GM21723 (cell line): ENCODE results near the gene GGT1.
"Not testable (repeated sequence)": the region's sequence is repeated elsewhere in the genome, so short reads cannot be mapped to it uniquely, and the experiment has no call there.

Experiments
- ATAC-seq: cut with Tn5 transposase; IDR thresholded peaks from one replicate; pipeline ENCODE4 v1.9.1; 2021; ENCODE audit warnings: mild to moderate bottlenecking, moderate library complexity; ENCODE audit not compliant: unreplicated experiment

GGT1 gene

DNA sequence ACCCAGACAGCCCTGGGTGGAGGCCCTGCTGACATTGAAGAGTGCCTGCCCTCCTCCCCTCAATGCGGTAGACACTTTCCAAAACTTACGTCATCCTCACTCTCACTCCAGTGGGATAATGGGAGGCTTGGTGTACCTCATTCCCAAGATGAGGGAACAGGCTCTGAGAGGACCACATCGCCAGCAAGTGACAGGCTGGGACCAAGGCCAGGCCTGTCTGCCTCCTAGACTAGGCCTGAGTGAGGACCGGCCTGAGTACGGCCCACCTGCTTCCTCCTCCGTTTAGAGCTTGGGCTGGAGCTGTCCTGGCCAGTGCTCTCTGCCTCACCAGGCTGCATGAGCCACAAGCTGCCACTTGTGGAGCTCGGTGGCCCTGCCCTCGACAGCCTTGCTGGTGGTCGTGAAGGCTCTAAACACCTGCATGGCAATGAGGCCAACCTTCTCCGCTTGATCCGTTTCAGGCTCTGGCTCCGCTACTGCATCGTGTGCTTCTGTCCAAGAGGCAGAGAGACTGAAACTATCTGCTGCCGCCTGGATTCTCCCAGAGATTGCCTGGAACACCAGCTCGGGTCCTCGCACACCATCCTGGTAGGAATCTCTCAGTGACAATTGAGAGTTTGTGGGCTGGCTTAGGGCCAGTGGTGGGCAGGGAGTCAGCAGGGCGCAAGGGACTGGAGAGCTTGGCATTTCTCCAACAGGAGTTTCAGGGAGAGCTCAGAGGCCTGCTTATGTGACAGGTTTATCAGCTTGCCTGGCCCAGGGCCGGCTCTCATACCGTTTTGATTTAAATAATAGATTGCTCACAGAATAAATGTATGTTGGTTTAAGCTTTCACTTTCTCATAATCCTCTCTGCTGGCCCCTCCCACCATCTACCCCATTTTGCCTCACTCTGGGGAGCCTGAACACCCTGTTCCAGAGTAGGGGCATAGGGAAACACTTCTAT, 19.5 kb upstream of the GGT1 start:
- ATAC-seq: no peak

DNA sequence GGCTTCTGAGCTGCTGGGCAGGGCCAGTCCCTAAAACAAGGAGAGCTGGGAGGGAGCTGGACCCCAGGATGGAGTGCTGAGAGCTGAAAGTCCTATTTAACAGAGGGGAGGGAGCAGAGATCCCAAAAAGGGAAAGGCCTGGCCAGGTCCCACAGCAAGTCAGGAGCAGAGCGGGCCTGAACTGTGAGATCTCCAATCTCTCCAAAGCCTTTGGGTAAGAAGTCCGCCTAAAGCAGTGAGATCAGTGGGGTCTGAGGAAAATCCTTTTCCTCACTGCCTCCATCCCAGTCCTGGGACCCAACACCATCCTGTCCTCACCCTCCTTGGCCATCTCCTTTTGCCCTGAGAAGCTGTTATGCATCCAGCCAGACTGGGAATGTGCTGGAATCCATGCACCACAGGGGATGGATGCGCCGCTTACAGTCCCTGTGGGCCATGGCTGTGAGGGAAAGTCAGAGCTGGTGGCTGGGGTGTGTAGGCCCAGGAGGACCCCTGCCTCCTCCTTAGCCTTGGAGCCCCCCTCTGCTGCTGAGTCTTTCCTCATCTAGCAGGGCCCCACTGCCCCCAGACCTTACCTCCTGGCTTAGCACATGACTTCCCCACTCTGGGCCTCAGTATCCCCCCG, 18.7 kb upstream of the GGT1 start:
- ATAC-seq: no peak

DNA sequence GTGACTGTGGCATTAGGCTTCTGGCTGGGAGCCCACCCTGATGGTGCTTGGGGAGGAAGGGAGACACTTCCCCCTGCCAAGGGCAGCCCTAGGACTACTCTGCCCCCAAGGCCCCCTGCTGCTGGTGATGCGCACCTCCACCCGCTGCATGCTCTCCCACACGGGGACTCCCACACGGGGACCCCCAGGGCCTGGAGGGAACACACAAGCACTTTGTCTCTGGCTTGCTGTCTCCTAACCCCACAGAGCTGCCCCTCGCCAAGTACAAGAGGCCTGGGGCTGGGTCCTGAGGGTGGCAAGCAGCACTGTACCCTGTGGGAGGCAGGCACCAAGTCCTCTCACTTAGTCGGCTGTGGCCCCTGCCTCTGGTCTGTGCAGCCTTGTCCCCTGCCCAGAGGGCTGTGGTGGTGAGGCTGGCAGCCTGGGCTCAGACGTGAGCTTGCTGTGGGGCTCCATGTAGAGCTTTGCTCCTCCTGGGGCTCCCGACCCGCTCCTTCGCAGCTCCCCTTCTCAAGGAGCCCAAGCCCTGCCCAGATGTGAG, 18.1 kb upstream of the GGT1 start:
- no peak for ATAC-seq

DNA sequence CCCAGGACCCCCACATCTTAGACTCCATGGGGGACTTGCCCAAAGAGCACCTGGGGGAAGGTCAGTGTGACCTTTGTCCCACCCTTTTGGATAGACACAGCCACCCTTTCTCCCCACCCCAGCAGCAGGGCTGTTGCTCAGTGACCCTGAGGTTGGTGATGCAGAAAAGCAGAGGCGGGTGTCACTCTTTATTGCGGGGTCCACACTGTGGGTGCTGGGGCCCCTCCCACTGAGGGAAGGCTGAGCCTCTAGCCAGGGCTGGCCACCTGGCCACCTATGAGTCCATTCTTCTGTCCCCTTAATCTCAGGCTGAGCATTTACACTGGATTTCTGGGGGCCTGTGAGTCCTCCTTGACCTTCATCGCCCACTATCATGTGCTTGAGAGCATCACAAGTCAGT, 17.5 kb upstream of the GGT1 start:
- ATAC-seq: no peak

DNA sequence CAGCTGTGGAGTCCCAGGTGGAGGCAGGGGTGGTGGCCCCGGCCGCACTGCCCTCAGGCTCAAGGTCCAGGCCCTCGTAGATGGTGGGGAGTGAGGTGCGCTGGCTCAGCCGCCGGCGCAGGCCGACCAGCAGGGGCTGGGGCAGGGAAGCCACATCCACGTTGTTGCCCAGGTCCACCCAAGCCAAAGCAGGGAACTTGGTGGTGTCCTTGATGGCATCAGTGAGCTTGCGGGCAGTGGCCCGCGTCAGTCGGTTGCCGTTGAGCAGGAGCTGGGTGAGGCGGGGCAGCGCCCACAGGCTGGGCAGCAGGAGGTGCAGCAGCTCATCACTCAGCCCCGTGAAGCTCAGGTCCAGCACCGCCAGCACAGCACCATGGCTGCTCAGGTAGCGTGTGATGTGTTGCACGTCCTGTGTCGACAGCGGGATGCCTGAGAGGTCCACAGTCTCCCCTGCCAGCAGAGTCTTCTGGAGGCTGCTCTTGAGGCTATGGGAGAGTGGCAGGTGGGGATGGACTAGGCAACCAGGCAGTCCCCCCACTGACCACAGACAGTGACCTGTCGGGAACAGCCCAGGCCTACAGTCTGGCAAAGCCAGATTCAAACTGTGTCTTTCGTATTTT, 17.0 kb upstream of the GGT1 start:
- no peak for ATAC-seq

DNA sequence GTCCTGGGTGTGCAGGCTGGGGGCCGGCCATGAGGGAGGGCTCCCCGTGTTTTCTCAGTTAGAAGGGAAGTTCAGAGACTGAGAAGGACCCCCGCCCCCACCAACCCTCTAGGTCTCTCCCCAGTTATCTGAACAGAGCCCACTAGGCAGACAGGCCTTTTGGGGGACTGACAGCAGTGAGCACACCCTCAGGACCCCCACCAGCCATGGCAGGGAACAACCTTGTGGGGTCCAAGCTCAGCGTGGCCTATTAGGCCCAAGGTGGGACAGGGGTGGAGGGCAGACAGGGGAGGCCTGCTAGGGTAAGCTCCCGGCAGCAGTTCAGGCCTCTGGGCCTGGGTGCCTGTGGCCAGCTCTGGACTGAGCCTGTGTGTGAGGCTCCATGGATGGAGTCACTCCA, 15.7 kb upstream of the GGT1 start:
- no peak for ATAC-seq

DNA sequence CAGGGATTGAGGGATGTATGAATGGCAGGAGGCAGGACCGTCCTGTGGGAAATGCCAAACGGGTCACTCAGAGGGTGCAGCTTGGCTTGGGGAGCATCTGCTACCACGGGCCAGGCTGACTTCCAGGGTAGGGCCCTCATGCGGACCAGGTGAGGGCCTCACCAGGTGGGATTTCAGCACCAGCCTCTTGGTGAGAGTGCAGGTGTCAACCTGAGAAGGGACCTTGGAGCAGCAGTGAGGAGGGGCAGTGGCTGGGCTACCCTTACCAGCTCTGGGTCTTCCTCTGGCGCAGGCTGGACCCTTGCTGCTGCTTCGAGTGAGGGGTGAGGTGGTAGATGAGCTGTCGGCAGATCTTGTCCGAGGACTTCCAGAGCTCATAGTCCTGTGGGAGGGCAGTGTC, 15.0 kb upstream of the GGT1 start:
- ATAC-seq: no peak

DNA sequence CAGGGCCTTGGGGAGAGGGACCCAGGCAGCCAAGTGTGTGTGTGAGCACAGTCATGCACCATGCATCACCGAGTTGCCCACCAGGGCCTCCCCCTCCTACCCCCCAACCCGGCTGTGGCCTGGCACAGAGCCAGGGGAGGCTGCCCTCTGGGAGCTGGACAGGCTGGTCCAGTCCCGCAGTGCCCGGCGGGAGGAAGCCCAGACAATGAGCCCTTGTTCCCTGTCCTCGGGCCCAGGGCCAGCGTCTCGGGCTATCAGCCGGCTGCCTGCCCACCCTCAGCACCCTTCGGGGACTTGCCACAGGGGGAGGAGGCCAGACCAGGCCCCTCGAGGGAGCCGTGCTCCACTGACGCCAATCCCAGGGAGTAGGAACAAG, 14.6 kb upstream of the GGT1 start:
- no peak for ATAC-seq

DNA sequence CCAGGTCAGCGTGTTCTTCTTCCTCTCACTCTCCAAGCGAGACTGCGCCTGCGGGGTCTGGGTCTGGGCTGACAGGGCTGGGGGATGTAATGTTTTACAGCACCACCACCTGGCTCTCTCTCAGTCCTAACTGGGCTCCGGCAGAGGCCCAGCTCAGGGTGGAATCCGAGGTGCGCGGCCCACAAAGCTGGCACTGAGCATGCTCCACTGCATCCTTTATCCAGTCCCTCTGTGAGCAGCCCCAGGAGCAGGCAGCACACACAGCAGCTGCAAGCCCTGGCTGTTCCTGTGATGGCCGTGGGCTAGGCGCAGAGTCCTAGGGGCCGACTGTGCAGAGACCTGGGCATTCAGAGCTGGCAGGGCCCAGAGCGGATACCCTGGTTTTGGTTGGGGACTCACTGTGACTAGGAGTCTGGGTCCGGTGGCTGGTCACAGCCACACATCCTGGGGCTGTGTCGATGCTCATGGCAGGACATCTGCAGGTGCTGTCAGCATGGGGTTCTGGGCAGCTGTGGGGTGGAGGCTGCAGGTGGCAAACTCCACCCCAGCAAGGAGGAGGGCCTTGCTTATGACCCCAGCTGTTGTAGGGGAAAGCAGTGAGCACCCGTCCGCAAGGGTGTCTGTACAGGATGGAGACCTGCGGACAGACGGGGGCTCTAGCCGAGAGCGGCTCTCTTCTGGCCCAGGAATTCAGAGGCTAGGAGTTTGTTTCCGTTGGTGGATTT, 14.1 kb upstream of the GGT1 start:
- ATAC-seq: no peak

DNA sequence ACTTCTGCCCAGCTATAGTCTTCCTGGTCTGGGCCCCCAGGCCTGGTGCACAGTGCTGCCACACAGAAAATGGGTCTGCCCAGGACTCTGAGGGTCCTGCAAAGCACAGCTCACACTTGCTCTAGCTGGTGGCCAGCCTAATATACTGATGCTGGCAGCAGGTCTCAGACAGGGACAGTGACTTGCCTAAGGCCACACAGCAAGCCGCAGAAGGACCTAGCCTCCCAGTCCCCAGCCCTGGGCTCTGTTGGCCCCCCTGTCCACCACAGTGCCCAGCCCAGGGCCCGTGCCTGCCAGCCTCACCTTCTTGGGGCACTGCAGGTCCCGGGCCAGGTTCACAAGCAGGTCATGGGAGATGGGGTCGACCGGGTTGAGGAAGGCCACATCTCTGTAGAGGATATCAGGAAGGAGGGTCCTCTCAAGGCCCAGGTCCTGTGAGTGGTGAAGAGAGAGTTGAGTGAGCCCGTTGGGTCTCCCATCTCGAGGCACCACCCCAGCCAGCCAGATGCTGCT, 13.4 kb upstream of the GGT1 start:
- no peak for ATAC-seq

DNA sequence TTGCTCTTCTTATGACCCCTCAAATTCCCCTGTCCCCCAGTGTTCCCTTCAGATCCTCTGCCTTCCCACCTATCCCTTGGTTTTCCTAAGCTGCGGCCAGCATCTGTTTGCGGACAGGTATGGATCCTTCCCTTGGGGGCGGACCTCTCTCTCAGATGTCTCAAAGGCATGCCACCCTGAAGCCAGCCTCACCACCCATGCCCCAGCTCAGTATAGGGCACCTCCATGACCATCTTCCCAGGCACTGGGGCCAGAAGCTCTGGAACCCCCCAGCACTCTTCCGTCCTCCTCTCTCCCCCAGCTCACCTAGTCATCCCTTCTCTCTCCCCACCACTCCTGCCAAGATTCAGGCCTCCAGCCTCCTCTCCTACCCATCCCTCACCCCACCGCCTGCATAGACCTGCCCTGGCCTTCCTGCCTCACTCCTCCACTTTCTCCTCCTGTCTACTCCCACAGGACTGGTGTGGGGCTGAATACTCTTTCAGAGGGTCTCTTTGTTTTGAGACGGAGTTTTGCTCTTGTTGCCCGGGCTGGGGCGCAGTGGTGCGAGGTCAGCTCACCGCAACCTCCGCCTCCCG, 12.3 kb upstream of the GGT1 start:
- no peak for ATAC-seq

DNA sequence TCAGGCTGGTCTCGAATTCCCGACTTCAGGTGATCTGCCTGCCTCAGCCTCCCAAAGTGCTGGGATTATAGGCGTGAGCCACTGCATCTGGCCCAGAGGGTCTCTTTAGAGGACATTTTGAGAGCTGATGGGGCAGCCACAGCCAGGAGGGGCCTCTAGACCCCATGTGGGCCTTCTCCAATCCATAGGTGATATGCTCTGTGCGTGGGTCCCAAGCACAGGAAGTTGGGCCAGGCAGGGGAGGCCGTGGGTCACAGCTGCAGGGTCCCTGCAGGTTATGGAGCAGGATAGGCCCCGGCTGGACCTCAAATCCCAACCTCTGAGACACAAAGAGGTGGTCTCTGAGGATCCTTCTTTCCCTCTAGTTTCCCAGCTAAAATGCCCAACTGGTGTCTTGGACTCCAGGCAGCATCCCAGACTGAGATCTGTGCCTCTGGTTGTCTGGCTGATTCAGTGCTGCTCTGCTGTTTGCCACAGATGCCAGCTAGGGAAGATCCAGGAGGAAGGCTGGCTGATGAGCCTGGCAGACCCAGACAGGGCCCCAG, 11.6 kb upstream of the GGT1 start:
- ATAC-seq: no peak

DNA sequence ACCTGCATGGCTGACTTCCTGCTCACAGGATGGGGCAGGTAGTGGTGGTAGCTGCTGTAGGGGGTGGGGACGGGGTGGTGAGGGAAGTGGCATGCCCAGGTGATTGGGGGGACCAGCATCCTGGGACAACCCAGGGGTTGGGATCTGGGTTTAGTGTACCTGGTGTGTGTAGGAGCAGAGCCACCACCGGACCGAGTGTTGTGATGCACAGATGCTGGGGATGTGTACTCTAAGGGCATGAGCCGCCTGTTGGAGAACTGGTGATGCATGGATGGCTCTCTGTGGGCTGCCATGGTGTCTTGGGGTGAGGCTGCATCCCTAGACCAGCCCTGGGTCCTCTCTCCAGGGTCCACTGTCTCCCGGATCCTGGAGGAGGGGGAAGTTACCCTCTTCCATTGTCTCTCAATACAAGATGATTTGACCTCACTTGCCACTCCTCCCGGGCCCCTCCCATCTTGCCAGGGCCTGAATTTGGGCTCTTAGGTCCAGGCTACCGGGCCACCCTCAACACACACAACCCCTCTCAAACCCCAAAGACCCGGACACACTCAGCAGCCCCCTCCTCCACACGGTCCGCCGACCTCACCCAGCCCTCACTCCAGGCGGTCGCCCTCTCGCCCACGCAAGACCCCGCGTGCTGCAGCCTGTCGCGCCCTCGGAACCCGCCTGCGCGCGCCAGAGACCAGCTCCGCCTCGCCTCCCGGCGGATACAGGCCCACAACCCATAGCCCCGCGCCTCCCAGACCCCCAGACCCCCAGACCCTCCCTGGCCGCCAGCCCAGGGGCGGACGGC, 10.7 kb upstream of the GGT1 start:
- peak; percentile 33 for ATAC-seq

DNA sequence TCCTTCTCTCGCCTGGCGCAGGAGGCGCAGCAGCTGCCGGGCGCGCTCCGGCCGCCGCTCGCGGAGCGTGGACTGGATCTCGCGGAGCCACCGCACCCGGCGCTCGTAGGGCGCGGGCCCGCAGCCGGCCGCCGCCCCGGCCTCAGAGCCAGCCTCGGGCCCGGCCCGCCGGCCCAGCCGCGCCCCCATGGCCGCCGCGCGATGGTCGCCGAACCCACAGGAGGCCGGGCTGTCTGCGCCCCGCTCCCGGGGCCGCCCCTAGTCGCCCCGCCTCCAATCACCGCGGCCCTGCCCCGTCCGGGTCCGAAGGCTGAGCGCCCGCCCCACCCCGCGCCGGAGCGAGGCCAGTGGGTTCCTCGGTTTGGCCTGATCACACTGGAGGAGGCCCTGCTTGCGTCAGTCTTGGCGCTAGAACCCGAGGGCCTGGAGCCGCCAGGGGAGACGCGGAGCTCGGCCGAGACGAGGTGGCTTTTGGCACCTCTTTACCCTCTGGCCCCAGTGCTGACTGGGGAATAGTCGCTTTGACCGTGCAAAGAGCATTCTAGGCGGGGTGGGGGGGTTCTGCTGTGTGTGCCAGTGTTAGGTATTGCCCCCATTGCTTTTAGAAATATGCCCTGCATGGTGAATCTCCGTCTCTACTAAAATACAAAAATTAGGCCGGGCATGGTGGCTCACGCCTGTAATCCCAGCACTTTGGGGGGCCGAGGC, 10.0 kb upstream of the GGT1 start, which contains the start of gene LRRC75B:
Gene LRRC75B, minus strand, starts transcription at position 223 of the 708 bp plus-strand sequence. Its CDS starts 34 bp downstream, at position 189.
- ATAC-seq: peak; percentile 74

DNA sequence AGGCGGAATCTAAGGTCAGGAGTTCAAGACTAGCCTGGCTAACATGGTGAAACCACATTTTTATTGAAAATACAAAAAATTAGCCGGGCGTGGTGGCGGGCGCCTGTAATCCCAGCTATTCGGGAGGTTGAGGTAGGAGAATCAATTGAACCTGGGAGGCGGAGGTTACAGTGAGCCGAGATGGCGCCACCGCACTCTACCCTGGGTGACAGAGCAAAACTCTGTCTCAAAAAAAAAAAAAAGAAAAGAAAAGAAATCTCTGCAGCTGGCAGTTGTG, 9.5 kb upstream of the GGT1 start:
- not testable (repeated sequence) for ATAC-seq

DNA sequence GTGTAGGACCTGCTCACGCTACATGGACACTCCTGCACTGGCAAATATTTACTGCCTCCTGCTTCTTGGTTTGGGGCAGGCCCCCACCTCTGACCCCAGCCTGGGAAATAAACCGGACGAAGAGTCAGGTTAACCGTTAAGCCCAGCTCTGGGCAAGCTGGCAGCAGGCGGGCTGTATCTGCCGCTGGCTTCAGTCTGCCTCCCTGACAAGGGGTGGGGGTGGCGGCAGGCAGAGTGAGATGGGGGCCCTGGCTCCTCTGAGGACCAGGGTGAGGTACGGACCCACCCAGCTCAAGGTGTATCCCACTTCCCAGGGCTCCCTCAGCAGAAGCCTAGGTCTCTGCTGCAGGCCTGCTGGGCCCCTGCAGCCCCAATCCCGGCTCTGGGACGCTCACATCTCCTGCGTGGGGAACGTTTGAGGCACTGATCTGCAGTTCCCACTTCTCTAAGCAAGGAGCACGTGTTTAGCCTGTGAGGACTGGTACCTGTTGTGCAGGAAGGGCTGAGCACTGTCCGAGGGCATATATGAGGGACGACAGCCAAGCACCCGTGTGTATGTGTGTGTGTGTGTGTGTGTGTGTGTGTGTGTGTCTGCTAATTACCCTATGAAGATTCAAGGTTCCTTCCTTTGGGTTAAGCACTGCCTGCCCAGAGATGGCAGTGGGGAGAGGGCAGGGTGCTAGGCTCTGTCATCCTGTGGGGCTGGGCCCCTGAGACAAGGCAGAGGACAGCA, 9.0 kb upstream of the GGT1 start:
- ATAC-seq: no peak

DNA sequence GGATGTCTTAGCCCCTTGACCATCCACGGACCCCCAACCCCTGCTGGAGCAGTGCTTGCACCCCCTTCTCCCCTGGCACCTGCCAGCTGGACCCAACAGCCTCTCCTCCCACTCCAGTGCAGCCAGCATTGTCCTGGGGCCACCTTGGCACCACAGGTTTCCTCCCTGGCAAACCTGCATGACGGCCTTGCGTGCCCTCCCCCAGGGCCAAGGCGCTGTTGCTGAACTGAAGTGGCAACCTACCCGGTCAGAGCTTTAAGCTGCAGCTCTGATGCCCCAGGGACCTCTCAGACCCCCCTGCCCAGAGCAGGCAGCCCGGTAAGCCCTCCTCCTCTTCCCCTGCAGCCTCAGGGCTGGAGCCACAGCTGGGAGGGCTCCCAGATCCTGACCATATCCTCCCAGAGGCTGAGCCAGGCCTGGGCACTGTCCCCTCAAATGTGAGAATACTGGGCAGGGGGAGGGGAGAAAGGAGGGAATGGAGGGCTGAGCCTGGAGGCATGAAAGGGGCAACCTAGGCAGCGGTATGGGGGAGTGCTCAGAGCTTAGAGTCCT, 8.3 kb upstream of the GGT1 start:
- ATAC-seq: no peak

DNA sequence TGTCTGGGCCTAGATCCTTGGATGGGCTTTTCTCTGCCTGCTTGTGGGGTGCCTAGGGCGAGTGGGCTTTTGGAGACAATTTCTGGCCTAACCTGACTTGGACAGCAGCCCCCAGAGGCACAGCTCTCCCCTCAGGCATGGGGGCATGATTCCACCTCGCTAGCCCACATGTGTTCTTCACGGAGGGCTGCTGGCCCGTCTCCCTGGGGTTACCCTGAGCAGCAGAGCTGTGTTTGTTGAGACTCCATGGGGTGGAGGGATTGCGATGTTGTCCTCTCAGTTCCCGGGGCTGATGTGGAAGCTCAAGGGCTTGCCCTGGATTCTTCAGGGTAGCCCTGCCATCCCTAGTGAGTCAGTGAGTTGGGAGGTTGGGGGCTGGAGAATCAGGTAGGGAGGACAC, 7.8 kb upstream of the GGT1 start:
- ATAC-seq: no peak
